WTC11 (cell line): Measurements from ENCODE around the gene TRAPPC10. TPM values are rescaled to one million over a fixed set of nuclear protein-coding genes. Genes with fewer than 3 reads are reported as not detected.

Source experiments
- ATAC-seq: fragments of 200-7000 bp; cut with Tn5 transposase; 2 replicates; pipeline ENCODE4 v1.10.0; 2021; ENCODE audit warnings: mild to moderate bottlenecking, moderate library complexity
- CTCF ChIA-PET: fragments of 300-600 bp; sonication (Branson Sonifier 250); formaldehyde crosslinking; loops from one replicate; lab custom pipeline; 2021; ENCODE audit warnings: antibody characterized with exemption; lab: Charles Lee
- POLR2A ChIA-PET: fragments of 350-600 bp; sonication (Branson Sonifier 250); formaldehyde crosslinking; loops from one replicate; lab custom pipeline; 2021; ENCODE audit warnings: antibody characterized with exemption; lab: Charles Lee
- DNase-seq: peaks from one replicate; pipeline ENCODE4 v3.0.0; 2021; ENCODE audit warnings: low spot score
- H3K27ac Mint-ChIP-seq: 2 replicates; pipeline ENCODE4 v1.8.0; 2021; ENCODE audit warnings: mixed read lengths
- H3K27me3 Mint-ChIP-seq: 2 replicates; pipeline ENCODE4 v1.8.0; 2021; ENCODE audit warnings: low read depth, mild to moderate bottlenecking, moderate library complexity, mixed read lengths
- H3K36me3 Mint-ChIP-seq: 2 replicates; pipeline ENCODE4 v1.8.0; 2021; ENCODE audit warnings: mixed read lengths
- H3K4me1 Mint-ChIP-seq: 2 replicates; pipeline ENCODE4 v1.8.0; 2022; ENCODE audit warnings: mixed read lengths
- H3K4me3 Mint-ChIP-seq: 2 replicates; pipeline ENCODE4 v1.8.0; 2021; ENCODE audit warnings: mild to moderate bottlenecking, moderate library complexity, mixed read lengths
- H3K9me3 Mint-ChIP-seq: 2 replicates; pipeline ENCODE4 v1.8.0; 2021; ENCODE audit warnings: mixed read lengths
- ARID4B ChIP-seq: sonication (generic); formaldehyde crosslinking; IDR thresholded peaks from 2 replicates; pipeline ENCODE4 v1.8.0; 2023; ENCODE audit warnings: missing genetic modification reagents, mild to moderate bottlenecking, borderline replicate concordance
- ATF6 ChIP-seq: sonication (generic); formaldehyde crosslinking; IDR thresholded peaks from 2 replicates; pipeline ENCODE4 v1.8.1; 2023; ENCODE audit warnings: mild to moderate bottlenecking, missing genetic modification reagents
- ERG ChIP-seq: fragments of 250-450 bp; sonication (Bioruptor Pico); IDR thresholded peaks from 2 replicates; pipeline ENCODE4 v1.8.0; 2021; ENCODE audit warnings: mild to moderate bottlenecking
- GTF2I ChIP-seq: fragments of 250-450 bp; sonication (Bioruptor Pico); conservative IDR thresholded peaks from 2 replicates; pipeline ENCODE4 v1.4.0; 2021; ENCODE audit warnings: mild to moderate bottlenecking
- HMGXB4 ChIP-seq: sonication (generic); formaldehyde crosslinking; IDR thresholded peaks from 2 replicates; pipeline ENCODE4 v1.8.1; 2023; ENCODE audit warnings: mild to moderate bottlenecking, moderate library complexity, missing genetic modification reagents
- KAT7 ChIP-seq: sonication (generic); formaldehyde crosslinking; IDR thresholded peaks from 2 replicates; pipeline ENCODE4 v1.8.1; 2023; ENCODE audit warnings: missing genetic modification reagents, mild to moderate bottlenecking, borderline replicate concordance
- MAX ChIP-seq: sonication (generic); formaldehyde crosslinking; IDR thresholded peaks from 2 replicates; pipeline ENCODE4 v1.8.0; 2022; ENCODE audit warnings: mild to moderate bottlenecking, missing genetic modification reagents
- NR1H2 ChIP-seq: sonication (generic); formaldehyde crosslinking; IDR thresholded peaks from 2 replicates; pipeline ENCODE4 v1.9.0; 2021; ENCODE audit warnings: mild to moderate bottlenecking, moderate library complexity, missing genetic modification reagents
- NR2C2 ChIP-seq: sonication (generic); formaldehyde crosslinking; IDR thresholded peaks from 2 replicates; pipeline ENCODE4 v1.8.0; 2022; ENCODE audit warnings: mild to moderate bottlenecking, missing genetic modification reagents
- PREB ChIP-seq: sonication (generic); formaldehyde crosslinking; IDR thresholded peaks from 2 replicates; pipeline ENCODE4 v1.8.1; 2022; ENCODE audit warnings: mild to moderate bottlenecking, missing genetic modification reagents, moderate library complexity, borderline replicate concordance
- RELA ChIP-seq: sonication (generic); formaldehyde crosslinking; IDR thresholded peaks from 2 replicates; pipeline ENCODE4 v1.8.1; 2022; ENCODE audit warnings: missing genetic modification reagents, mild to moderate bottlenecking, borderline replicate concordance
- RORB ChIP-seq: fragments of 250-450 bp; sonication (Bioruptor Pico); IDR thresholded peaks from 2 replicates; pipeline ENCODE4 v1.9.0; 2021; ENCODE audit warnings: mild to moderate bottlenecking
- SMAD4 ChIP-seq: sonication (generic); formaldehyde crosslinking; IDR thresholded peaks from 2 replicates; pipeline ENCODE4 v1.8.0; 2022; ENCODE audit warnings: mild to moderate bottlenecking, missing genetic modification reagents
- SP1 ChIP-seq: sonication (generic); formaldehyde crosslinking; conservative IDR thresholded peaks from 2 replicates; pipeline ENCODE4 v1.8.1; 2022; ENCODE audit warnings: missing genetic modification reagents
- USF2 ChIP-seq: sonication (generic); formaldehyde crosslinking; IDR thresholded peaks from 2 replicates; pipeline ENCODE4 v1.8.1; 2023; ENCODE audit warnings: mild to moderate bottlenecking, missing genetic modification reagents, moderate library complexity
- ZBTB21 ChIP-seq: sonication (generic); formaldehyde crosslinking; IDR thresholded peaks from 2 replicates; pipeline ENCODE4 v1.8.1; 2023; ENCODE audit warnings: mild to moderate bottlenecking, missing genetic modification reagents, borderline replicate concordance
- ZNF121 ChIP-seq: sonication (generic); formaldehyde crosslinking; IDR thresholded peaks from 2 replicates; pipeline ENCODE4 v1.8.0; 2023; ENCODE audit warnings: missing genetic modification reagents
- ZNF219 ChIP-seq: sonication (generic); formaldehyde crosslinking; IDR thresholded peaks from 2 replicates; pipeline ENCODE4 v1.8.0; 2023; ENCODE audit warnings: missing genetic modification reagents, mild to moderate bottlenecking, borderline replicate concordance
- ZNF425 ChIP-seq: fragments of 250-450 bp; sonication (Bioruptor Pico); conservative IDR thresholded peaks from 2 replicates; pipeline ENCODE4 v1.9.0; 2021; ENCODE audit warnings: mild to moderate bottlenecking
- total RNA-seq: library from RNA; stranded (reverse); gene quantifications from 3 replicates; pipeline ENCODE4 v1.2.3, GENCODE V29; 2021

The TRAPPC10 gene
- total RNA-seq, 1 experiment from 2014 or later, result 34.5 TPM

GRCh38 chr21:44019568-44019958 lies 7.5 kb downstream of the TRAPPC10 start:
- Mint-ChIP-seq H3K4me3 (no peak overlapping the region), H3K27ac (no peak overlapping the region), H3K36me3 (no peaks in the 10 kb centered on the region), H3K4me1 (peaks cover 14% of the 10 kb centered on the region), H3K9me3 (no peaks in the 10 kb centered on the region), H3K27me3 (no peaks in the 10 kb centered on the region)
- ATAC-seq, result no peak
- CTCF ChIA-PET, result interaction anchor here (1.2 kb wide), 1 partner anchor 78 kb away, joined by 3 read pairs; no protein-coding TSS in a partner anchor
- DNase-seq, result no peak
- TF ChIP-seq SP1 (CRISPR knock-in tag) (no peak), RORB (CRISPR knock-in tag) (no peak), ZNF219 (no peak), ARID4B (CRISPR knock-in tag) (no peak)
- POLR2A ChIA-PET, result no interaction called here

- H3K27ac Mint-ChIP-seq, result peak overlapping the region; percentile 59; the same call in 1 of the 2 replicates
- DNase-seq, result no peak
- no peak for ATAC-seq
- CTCF ChIA-PET, result interaction anchor here (0.5 to 1.2 kb wide), 3 partner anchors 36 to 292 kb away, joined by 3 read pairs; no protein-coding TSS in a partner anchor
- no peaks in the 10 kb centered on the region for H3K27me3 Mint-ChIP-seq
- H3K4me3 Mint-ChIP-seq, result no peak overlapping the region
- no peaks in the 10 kb centered on the region for H3K9me3 Mint-ChIP-seq
- no peaks in the 10 kb centered on the region for H3K36me3 Mint-ChIP-seq
- POLR2A ChIA-PET, result no interaction called here
- peaks cover 20% of the 10 kb centered on the region for H3K4me1 Mint-ChIP-seq
- no peak for TF ChIP-seq MAX
- no peak for TF ChIP-seq KAT7 (CRISPR knock-in tag)
- TF ChIP-seq USF2 (CRISPR knock-in tag), result no peak
- TF ChIP-seq ATF6 (CRISPR knock-in tag), result no peak
- TF ChIP-seq NR2C2, result no peak
- no peak for TF ChIP-seq NR1H2
- TF ChIP-seq ZNF425, result no peak
- TF ChIP-seq GTF2I, result no peak
- no peak for TF ChIP-seq ZNF121 (CRISPR knock-in tag)
- no peak for TF ChIP-seq ZBTB21 (CRISPR knock-in tag)
- no peak for TF ChIP-seq PREB (CRISPR knock-in tag)
- no peak for TF ChIP-seq ERG (CRISPR knock-in tag)
- no peak for TF ChIP-seq HMGXB4
- no peak for TF ChIP-seq RELA (CRISPR knock-in tag)
- no peak for TF ChIP-seq SMAD4
These were observed 8.4 kb downstream of the TRAPPC10 start for GRCh38 chr21:44020551-44020950.
